Vagina (tissue), 2 donors: Measurements from ENCODE around the gene SIGLEC11. TPM values are rescaled to one million over a fixed set of nuclear protein-coding genes. Genes with fewer than 3 reads are reported as not detected.

Experiments used
- DNase-seq, 2 donors: peaks; one replicate each; pipeline ENCODE4 v3.0.0-alpha.2; 2017; ENCODE audit errors: extremely low spot score in 2 of 2
- H3K27ac ChIP-seq: fragments of 200-600 bp; sonication (generic); one replicate; pipeline ENCODE4 v1.5.1; 2019
- H3K27me3 ChIP-seq: fragments of 200-600 bp; sonication (generic); one replicate; pipeline ENCODE4 v1.5.1; 2019
- H3K36me3 ChIP-seq, 2 donors: fragments of 200-600 bp; sonication (generic); one replicate each; pipeline ENCODE4 v1.5.1; 2017 to 2019
- H3K4me1 ChIP-seq: fragments of 200-600 bp; sonication (generic); one replicate; pipeline ENCODE4 v1.5.1; 2019
- H3K4me3 ChIP-seq, 2 donors: fragments of 200-600 bp; sonication (generic); 1 replicate in 1 of 2; 2 replicates in 1 of 2; pipeline ENCODE4 v1.5.1; 2016 to 2019
- H3K9me3 ChIP-seq: fragments of 200-600 bp; sonication (generic); one replicate; pipeline ENCODE4 v1.5.1; 2019
- CTCF ChIP-seq, 3 experiments: fragments of 450-650 bp in 2 of 3; fragments of 200-600 bp in 1 of 3; sonication (generic) in 1 of 3; IDR thresholded peaks; one replicate each; pipeline ENCODE4 v1.5.1; 2017 to 2019; ENCODE audit warnings: antibody characterized with exemption in 3 of 3, mild to moderate bottlenecking in 2 of 3, moderate library complexity in 2 of 3
- POLR2A ChIP-seq, 2 donors: fragments of 450-650 bp; IDR thresholded peaks; one replicate each; pipeline ENCODE4 v1.6.1; 2017; ENCODE audit warnings: antibody characterized with exemption in 2 of 2, mild to moderate bottlenecking in 2 of 2, moderate library complexity in 2 of 2
- POLR2AphosphoS5 ChIP-seq, 2 donors: sonication (generic); formaldehyde crosslinking; IDR thresholded peaks; one replicate each; pipeline ENCODE4 v1.9.0; 2017; ENCODE audit warnings: antibody characterized with exemption in 2 of 2, mild to moderate bottlenecking in 2 of 2, low read depth in 1 of 2; ENCODE audit not compliant: insufficient read depth in 1 of 2
- intact Hi-C: fragments of 100-400 bp; cut with DNase I; formaldehyde crosslinking; loops from one replicate; pipeline ENCODE4 v1.15.1; 2023
- total RNA-seq: library from RNA; depleted of rRNA; stranded (reverse); fragments of >200 nt; gene quantifications from one replicate; pipeline ENCODE4 v1.2.3, GENCODE V29; 2016

SIGLEC11 gene
- total RNA-seq, 1 donor from 2014 or later: 4.4 TPM

GRCh38 chr19:49977881-49978280 is 16.9 kb upstream of the SIGLEC11 start:
- DNase-seq: no peak
- Histone ChIP-seq H3K27me3 (no peaks in the 10 kb centered on the region), H3K36me3 (peaks cover 7 to 41% of the 10 kb centered on the region in 2 donors), H3K27ac (no peak overlapping the region), H3K4me3 (no peak overlapping the region), H3K4me1 (no peaks in the 10 kb centered on the region), H3K9me3 (no peaks in the 10 kb centered on the region)
- TF ChIP-seq POLR2A (IDR thresholded peaks at IDR 0.05): no peak
- no peak for TF ChIP-seq POLR2AphosphoS5 (IDR thresholded peaks at IDR 0.05; ENCODE audit: insufficient read depth in 1 of 2, low read depth in 1 of 2)
- TF ChIP-seq CTCF (IDR thresholded peaks at IDR 0.05): no peak
- intact Hi-C loops: no loop called here

GRCh38 chr19:49977076-49977475 is 16.1 kb upstream of the SIGLEC11 start:
- Histone ChIP-seq H3K27me3 (no peaks in the 10 kb centered on the region), H3K9me3 (no peaks in the 10 kb centered on the region), H3K27ac (no peak overlapping the region), H3K36me3 (peaks cover 7 to 37% of the 10 kb centered on the region in 2 donors), H3K4me3 (no peak overlapping the region), H3K4me1 (no peaks in the 10 kb centered on the region)
- no peak for TF ChIP-seq POLR2A (IDR thresholded peaks at IDR 0.05)
- TF ChIP-seq POLR2AphosphoS5 (IDR thresholded peaks at IDR 0.05; ENCODE audit: insufficient read depth in 1 of 2, low read depth in 1 of 2): no peak
- no peak for TF ChIP-seq CTCF (IDR thresholded peaks at IDR 0.05)
- intact Hi-C loops: no loop called here
- no peak for DNase-seq

GRCh38 chr19:49976496-49976895 is 15.5 kb upstream of the SIGLEC11 start:
- no peak overlapping the region for H3K4me3 ChIP-seq
- peaks cover 7 to 32% of the 10 kb centered on the region in 2 donors for H3K36me3 ChIP-seq
- H3K9me3 ChIP-seq: no peaks in the 10 kb centered on the region
- TF ChIP-seq CTCF (IDR thresholded peaks at IDR 0.05) (no peak), POLR2A (IDR thresholded peaks at IDR 0.05) (no peak), POLR2AphosphoS5 (IDR thresholded peaks at IDR 0.05; ENCODE audit: insufficient read depth in 1 of 2, low read depth in 1 of 2) (no peak)
- H3K4me1 ChIP-seq: no peaks in the 10 kb centered on the region
- no peak overlapping the region for H3K27ac ChIP-seq
- intact Hi-C loops: no loop called here
- H3K27me3 ChIP-seq: no peaks in the 10 kb centered on the region
- no peak for DNase-seq

- H3K27me3 ChIP-seq: no peaks in the 10 kb centered on the region
- H3K4me1 ChIP-seq: no peaks in the 10 kb centered on the region
- H3K4me3 ChIP-seq: no peak overlapping the region
- TF ChIP-seq POLR2AphosphoS5 (IDR thresholded peaks at IDR 0.05; ENCODE audit: insufficient read depth in 1 of 2, low read depth in 1 of 2) (no peak), POLR2A (IDR thresholded peaks at IDR 0.05) (no peak), CTCF (IDR thresholded peaks at IDR 0.05) (no peak)
- intact Hi-C loops: no loop called here
- H3K27ac ChIP-seq: no peak overlapping the region
- peaks cover 7 to 31% of the 10 kb centered on the region in 2 donors for H3K36me3 ChIP-seq
- DNase-seq: no peak
- H3K9me3 ChIP-seq: no peaks in the 10 kb centered on the region
These were observed 14.1 kb upstream of the SIGLEC11 start for GRCh38 chr19:49975051-49975450.

- Histone ChIP-seq H3K27ac (no peak overlapping the region), H3K9me3 (no peaks in the 10 kb centered on the region), H3K4me3 (no peak overlapping the region), H3K27me3 (no peaks in the 10 kb centered on the region), H3K36me3 (peaks cover 7 to 29% of the 10 kb centered on the region in 2 donors), H3K4me1 (no peaks in the 10 kb centered on the region)
- no peak for TF ChIP-seq POLR2AphosphoS5 (IDR thresholded peaks at IDR 0.05; ENCODE audit: insufficient read depth in 1 of 2, low read depth in 1 of 2)
- TF ChIP-seq POLR2A (IDR thresholded peaks at IDR 0.05): no peak
- no peak for TF ChIP-seq CTCF (IDR thresholded peaks at IDR 0.05)
- DNase-seq: no peak
- intact Hi-C loops: no loop called here
These were observed 13.0 kb upstream of the SIGLEC11 start for GRCh38 chr19:49973987-49974386.
